Endometrium (tissue), 2 donors: ENCODE measurements around the gene C6orf120.
"Not testable (repeated sequence)": the region's sequence is repeated elsewhere in the genome, so short reads cannot be mapped to it uniquely, and the experiment has no call there.

ENCODE experiments used
- FAIRE-seq: peaks from 2 replicates; lab custom pipeline; 2012; peaks lifted over from hg19 to GRCh38; lab: Jason Lieb, UNC
- donor health status: control.
- donor health status: control.

C6orf120 gene

GRCh38 chr6:169684056-169684455 lies 17.9 kb upstream of the C6orf120 start:
- no peak for FAIRE-seq

- FAIRE-seq: no peak
Measured at GRCh38 chr6:169685860-169686259, 16.1 kb upstream of the C6orf120 start.

DNA sequence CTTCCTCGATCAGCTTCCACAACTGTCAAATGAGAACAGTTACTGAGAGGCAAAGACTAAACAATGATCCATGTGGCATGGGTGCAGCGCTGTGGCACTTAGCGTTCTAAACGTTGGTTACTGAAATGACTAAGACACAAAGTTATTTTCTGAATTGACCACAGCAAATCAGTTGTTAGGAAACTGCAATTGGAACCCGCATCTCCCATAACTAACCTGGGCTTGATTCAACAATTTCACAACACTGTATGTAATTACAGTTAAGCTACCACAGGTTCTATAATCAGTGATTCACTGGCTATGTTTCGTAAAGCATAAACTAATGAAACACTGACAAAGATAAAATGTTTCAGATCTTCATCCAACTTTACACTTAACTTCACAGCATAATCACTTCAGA lies 12.6 kb upstream of the C6orf120 start:
- FAIRE-seq: no peak

DNA sequence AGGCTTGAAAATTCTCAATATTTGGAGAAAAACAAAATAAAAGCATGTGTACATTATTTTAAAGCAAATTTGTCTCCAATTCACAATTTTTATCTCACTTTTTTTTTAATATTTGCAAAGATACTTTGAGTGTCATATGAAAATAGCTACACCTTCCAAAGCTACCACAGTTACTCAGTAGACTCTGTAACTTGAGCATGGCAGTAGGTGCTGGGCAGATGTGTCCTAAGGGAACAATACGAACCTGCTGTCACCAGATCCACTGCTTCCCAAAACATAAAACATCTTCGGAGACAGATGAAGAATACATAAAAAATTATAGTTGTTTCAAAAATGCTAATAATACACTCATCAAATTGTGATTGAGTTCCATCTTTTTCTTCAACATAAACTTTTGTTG lies 10.7 kb upstream of the C6orf120 start:
- no peak for FAIRE-seq

- FAIRE-seq: no peak
Measured at GRCh38 chr6:169692516-169692915, 9.4 kb upstream of the C6orf120 start.

GRCh38 chr6:169695131-169695530 lies 6.8 kb upstream of the C6orf120 start:
- FAIRE-seq: no peak

DNA sequence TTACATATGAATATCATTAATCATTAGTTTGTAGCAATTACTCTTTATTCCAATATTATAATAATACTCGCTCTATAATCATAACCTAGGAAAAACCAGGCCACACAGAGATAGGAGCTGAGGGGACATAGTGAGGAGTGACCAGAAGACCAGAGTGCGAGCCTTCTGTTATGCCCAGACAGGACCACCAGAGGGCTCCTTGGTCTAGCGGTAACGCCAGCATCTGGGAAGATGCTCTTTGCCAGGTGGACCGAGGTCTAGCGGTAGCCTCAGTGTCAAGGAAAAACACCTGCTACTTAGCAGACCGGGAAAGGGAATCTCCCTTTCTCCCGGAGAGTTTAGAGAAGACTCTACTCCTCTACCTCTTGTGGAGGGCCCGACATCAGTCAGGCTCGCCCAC lies 4.8 kb upstream of the C6orf120 start:
- not testable (repeated sequence) for FAIRE-seq

GRCh38 chr6:169700296-169700695 lies 1.6 kb upstream of the C6orf120 start:
- FAIRE-seq: no peak

DNA sequence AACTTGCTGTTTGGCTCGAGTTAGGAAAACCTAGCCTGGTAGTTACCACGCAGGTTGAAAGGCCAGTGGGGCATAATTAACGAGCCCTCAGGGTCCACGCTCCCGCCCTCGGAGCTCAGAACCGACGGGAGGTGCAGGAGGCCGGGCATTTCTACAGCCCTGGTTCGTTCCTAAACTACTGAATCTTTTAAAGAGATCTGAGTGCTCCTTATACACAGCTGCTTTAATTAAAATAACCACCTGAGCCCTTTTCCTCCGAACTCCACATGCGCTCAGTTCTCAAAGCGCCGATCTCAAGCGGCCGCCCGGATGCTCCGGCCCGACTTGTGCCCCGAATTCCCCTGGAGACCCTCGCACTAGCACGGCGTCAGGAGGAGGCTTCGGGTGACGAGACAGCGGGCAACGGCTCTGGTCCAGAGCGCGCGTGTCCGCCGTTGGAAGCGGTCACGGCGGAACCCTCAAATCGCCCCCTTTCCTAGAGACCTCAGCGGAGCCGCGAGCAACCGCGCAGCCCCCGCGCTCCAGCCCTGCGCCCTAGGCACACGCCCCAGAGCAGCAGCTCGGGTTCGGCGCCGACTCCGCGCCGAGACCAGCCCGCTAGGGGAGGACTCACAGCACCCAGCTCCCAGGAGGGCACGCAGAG lies 494 bp upstream of the C6orf120 start:
- no peak for FAIRE-seq

DNA sequence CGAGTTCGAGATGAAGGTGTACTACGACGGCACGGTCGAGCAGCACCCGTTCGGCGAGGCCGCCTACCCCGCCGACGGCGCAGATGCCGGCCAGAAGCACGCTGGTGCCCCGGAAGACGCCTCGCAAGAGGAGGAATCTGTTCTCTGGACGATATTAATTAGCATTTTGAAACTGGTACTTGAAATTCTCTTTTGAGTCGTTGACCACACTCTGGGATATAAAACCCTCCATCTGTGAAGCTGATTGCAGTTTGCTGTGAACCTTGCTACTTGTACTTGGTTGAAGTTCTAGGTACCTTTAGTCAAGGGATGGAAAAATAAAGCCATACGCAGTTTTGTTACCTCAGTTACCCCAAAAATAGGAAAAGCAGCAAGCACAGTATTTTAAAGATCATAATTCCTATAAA lies 917 bp downstream of the C6orf120 start:
- FAIRE-seq: no peak

- no peak for FAIRE-seq
Measured at GRCh38 chr6:169707772-169708171, 5.8 kb downstream of the C6orf120 start.

GRCh38 chr6:169709293-169709692 lies 7.4 kb downstream of the C6orf120 start:
- FAIRE-seq: no peak

DNA sequence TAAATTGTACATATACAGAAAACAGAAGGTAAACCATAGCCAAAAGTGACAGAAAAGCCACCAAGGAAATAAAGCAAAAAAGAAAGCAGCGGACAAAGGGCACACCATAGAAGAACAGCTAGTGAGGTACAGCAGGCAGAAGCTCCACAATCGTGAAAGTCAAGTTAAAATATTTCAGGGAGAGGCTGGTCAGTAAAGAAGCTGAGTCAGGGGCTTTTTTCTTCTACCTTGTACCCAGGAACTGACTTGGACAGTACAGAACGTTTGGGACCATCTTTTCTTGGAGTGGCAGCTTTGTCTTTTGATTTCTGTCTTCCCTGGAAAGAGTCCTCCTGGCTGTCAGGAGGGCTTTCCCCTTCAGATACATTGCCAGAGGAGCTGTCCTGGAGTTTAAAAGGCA lies 8.1 kb downstream of the C6orf120 start:
- FAIRE-seq: no peak

DNA sequence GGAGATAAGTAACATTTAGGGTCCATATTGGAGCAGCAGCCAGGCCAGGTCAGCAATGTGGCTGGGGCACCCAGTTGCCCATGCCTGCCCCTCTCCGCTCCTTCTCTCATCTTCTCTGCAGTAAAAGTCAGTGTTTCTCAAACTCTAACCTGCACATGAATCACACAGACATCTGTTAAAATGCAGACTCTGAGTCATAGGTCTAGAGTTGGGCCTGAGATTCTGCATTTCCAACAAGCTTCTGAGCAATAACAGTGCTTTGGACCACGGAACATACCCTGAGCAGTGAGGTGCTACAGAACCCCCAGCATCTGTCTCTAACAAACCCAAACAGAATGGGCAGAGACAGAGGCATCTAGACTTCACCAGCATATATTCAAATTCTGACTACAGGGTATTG lies 12.3 kb downstream of the C6orf120 start:
- FAIRE-seq: no peak

DNA sequence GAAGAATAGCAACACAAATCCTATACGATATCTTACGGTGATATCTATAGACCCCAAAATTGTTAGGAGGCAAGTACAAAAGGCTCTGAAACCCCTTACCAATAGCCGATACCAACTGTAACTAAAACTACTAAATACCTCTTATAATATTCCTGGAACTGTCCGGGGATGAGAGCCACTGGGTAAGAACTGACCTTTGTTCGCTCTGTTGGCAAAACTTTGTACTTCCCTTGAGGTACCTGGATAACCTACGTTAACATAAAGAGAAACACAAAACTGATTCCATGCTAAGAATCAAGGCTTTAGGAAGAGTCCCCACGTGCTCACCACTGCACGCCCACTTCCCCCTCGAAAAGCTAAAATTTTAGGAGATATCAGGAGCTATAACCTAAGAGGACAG lies 12.7 kb downstream of the C6orf120 start:
- FAIRE-seq: no peak

DNA sequence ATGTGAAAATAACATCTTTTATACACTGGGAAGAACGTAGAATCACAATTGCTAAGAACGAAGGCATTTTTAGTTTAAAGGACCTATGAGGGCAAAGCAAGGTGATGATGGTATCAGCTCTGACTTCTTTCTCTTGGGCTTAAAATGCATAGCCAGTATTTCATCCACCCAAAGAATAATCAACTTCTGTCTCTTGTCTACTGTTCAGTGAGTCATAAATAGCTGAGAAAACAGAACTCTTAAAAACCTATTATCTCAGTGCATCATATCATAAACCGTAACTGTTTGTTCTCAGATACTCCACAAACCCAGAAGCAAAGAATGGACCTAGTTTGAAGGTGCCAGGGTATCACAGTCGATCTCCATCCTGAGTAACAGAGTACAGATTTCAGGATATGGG lies 17.2 kb downstream of the C6orf120 start:
- FAIRE-seq: no peak

- FAIRE-seq: no peak
Measured at GRCh38 chr6:169720207-169720855, 18.4 kb downstream of the C6orf120 start.

DNA sequence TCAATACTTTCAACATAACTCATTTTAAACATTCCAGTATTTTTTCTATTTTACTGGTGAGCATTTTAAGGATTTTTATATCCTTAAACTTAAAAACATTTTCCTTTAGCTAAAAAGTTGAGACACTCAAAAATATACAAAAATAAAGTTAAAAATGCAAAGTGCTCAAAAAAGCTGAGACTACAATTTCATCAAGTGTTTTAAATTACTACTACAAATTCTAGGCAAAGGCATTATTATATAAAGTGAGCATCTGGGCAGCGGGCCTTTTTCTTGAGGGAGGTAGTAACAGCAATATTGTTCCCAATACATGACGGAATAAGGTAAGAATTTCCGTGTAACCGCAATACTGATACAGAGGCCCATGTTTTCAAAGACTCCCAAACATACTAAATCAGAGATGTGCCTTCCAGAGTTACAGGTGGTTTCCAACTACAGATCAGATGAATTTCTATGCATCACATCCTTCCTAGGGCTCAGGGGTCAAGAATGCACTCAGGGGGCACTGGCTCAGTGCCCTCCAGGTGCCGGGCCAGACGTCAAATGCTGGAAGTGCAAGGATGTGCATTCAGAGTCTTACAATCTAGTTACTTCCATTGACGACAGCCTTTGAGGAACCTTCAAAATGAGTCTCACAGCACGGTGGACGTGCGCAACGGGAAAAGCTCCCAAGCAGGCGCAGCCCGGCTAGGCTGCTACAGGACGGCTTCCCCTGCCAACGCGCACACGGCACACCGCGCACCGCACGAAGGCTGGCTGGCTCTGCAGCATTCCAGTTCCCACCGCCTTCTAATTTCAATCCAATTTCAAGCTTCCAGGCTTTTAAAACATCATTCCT lies 20.7 kb downstream of the C6orf120 start:
- FAIRE-seq: peak; percentile 57

DNA sequence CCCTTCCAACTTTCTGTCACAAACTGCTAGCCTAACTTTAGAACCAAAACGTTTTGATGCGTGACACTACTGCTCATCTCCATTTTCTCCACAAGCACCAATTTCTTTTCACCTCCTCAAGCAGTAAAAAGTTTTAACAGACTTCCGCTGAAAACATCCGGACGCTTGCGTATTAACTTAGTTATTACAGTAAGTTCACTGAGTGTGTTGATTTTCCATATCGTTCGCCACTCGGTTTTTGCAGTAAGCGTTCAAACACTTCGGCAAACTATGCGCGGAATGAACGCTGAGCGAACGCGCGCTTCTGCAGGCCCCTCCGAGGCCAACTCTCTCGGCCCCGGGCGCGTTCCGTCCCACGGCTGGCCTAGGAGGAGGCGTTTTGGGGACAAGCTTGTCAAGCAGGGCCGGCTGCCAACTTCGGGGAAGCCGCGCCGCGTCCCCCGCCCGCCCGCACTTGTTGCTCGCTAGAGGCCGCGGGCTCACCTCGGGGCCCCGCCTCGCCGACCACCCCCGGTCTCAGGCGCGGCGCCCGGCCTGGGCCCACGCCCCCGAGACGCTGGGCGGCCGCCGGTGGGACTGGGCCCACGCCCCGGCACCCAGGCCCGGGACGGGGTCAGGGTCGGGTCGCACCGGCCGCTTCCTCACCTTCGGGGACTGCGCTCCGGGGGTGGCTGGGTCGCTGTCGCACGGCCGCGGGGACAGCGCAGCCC lies 21.4 kb downstream of the C6orf120 start:
- no peak for FAIRE-seq

DNA sequence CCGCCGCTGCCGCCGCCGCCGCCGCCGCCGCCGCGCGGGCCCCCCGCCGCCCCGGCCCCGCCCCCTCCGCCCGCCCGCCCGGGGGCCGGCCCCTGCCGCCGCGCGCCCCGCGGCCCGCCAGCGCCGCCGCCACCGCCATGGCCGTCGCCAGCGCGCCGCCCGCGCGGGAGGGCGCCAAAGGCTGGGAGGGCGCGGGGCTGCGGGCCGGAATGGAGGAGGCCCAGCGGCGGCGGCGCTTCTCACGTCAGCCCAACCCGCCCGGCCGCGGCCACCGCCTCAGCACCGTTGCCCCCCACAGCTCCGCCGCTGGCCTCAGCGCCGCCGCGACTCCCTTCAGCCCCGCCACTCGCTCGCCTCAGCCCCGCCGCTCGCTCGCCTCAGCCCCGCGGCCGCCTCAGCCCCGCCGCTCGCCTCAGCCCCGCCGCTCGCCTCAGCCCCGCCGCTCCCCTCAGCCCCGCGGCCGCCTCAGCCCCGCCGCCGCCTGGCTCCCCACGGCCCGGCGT lies 22.1 kb downstream of the C6orf120 start:
- FAIRE-seq: no peak

- FAIRE-seq: no peak
Measured at GRCh38 chr6:169724494-169725124, 22.7 kb downstream of the C6orf120 start, which contains the start of gene PHF10. TSS of gene PHF10 (minus strand) at chr6:169724500. CDS start at chr6:169723931, 569 bp downstream.
